ENCODE measurements around the gene DNAAF5.

- TF ChIP-seq CEBPB (IDR thresholded peaks at IDR 0.05): no peak
- TF ChIP-seq TEAD4 (IDR thresholded peaks at IDR 0.05): no peak
- TF ChIP-seq RAD21 (IDR thresholded peaks at IDR 0.05; ENCODE audit: low read depth): no peak
- TF ChIP-seq EP300 (IDR thresholded peaks at IDR 0.05; ENCODE audit: borderline replicate concordance): no peak
- no peak for TF ChIP-seq USF1 (IDR thresholded peaks at IDR 0.05)
- no peak for TF ChIP-seq MAX (IDR thresholded peaks at IDR 0.05)
- no peak for TF ChIP-seq YY1 (IDR thresholded peaks at IDR 0.05; ENCODE audit: low read depth)
- TF ChIP-seq REST (IDR thresholded peaks at IDR 0.05; ENCODE audit: low read depth): no peak
- TF ChIP-seq EGR1 (IDR thresholded peaks at IDR 0.05): no peak
- TF ChIP-seq NFIC (IDR thresholded peaks at IDR 0.05): no peak
- TF ChIP-seq CREB1 (IDR thresholded peaks at IDR 0.05; ENCODE audit: low read depth): no peak
- TF ChIP-seq ZBTB7A (IDR thresholded peaks at IDR 0.05; ENCODE audit: low read depth): no peak
- TF ChIP-seq TCF12 (IDR thresholded peaks at IDR 0.05; ENCODE audit: low read depth): no peak
Measured at GRCh38 chr7:707296-708000, 19.1 kb upstream of the DNAAF5 start.
